ENCODE measurements around the gene TAOK2.

GRCh38 chr16:29974291-29975133 lies 844 bp downstream of the TAOK2 start:
- TF ChIP-seq CTCF (IDR thresholded peaks at IDR 0.05) (no peak), POLR2A (IDR thresholded peaks at IDR 0.05) (no peak), EP300 (IDR thresholded peaks at IDR 0.05) (no peak)

All from tibial nerve (tissue), 4 donors.